GM18870 (cell line): Measurements from ENCODE around the gene CSF2RB.

Experiments used
- ATAC-seq: cut with Tn5 transposase; IDR thresholded peaks from one replicate; pipeline ENCODE4 v1.9.1; 2021; ENCODE audit warnings: moderate library complexity; ENCODE audit not compliant: unreplicated experiment

The CSF2RB gene

DNA sequence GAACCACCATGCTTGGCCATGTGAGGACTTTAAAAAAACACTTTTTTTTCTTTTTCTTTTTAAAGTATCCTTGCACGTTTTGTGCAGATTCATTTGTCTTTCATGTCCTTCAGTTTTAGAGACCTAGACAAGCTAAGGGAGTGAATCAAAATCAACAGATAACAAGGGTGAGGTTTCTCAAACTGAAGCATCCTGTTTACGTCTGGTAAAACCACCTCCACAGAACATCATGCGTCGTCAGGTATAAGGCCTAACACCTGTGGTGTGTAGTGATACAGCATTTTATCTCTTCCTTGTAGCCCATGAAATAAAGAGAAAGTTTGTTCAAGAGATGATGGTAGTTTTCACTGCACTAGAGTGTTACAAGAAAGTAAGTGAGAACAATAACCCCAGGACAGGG, 26.3 kb upstream of the CSF2RB start:
- ATAC-seq = no peak

GRCh38 chr22:36891646-36892045, 21.8 kb upstream of the CSF2RB start:
- no peak for ATAC-seq

DNA sequence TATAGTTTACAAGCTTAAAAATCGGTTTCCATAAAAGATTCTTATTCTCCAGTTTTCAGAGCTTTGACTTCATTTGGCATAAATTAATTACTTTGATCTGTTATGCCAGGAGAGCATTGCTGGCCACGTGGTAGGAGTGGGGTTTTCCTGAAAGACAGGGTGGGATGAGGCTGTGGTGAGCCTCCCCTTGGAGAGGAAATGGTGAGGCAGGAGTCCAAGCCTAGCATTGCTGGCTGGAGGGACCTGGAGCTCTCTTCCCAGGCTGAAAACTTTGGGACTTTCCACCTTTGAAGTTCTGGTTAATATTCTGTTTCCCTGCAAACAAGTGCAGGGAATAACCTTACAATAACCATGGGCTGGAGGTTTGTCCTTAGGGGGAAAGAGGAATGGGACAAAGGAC, 21.1 kb upstream of the CSF2RB start:
- no peak for ATAC-seq

DNA sequence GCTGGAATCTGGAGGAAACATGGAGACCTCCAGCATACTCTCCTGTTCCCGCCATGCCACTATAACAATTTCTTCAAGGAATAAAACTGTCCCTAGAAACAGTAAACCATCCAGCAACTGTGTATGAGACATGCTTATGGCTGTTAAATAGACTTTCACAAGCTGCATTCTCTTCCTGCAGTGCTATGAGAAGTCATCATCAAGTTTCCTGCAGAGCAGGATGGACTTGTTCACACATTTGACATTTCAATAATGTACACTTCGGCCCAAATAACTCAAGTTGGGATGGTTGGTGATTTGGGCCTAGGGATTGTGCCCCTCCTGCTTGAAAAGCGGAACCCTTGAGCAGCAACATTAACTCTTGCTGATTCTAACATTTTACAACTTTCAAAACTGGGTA, 20.2 kb upstream of the CSF2RB start:
- ATAC-seq = no peak

- ATAC-seq = no peak
Observed at GRCh38 chr22:36894266-36894665, 19.2 kb upstream of the CSF2RB start.

GRCh38 chr22:36897611-36898010, 15.8 kb upstream of the CSF2RB start:
- ATAC-seq = no peak

GRCh38 chr22:36898690-36899089, 14.7 kb upstream of the CSF2RB start:
- ATAC-seq = no peak

DNA sequence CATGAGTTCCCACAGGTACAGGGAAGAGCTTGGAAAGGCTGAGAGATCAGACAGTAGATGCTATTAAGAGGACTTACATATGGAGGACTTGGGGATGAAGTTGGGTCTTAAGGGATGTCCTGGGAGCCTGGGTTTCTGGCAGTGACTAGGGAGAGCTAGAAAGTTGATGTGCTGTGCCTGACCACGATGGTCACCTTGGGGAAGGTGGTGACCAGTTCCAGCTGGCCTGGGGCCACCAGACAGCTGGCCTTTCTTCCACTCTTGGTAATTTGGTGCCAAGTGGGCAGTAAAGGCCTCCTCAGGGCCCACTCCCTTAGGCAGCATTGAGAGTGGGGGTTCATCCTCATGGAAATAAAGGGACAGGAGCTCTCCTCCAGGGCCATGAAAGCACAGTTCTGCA, 13.9 kb upstream of the CSF2RB start:
- ATAC-seq = no peak

DNA sequence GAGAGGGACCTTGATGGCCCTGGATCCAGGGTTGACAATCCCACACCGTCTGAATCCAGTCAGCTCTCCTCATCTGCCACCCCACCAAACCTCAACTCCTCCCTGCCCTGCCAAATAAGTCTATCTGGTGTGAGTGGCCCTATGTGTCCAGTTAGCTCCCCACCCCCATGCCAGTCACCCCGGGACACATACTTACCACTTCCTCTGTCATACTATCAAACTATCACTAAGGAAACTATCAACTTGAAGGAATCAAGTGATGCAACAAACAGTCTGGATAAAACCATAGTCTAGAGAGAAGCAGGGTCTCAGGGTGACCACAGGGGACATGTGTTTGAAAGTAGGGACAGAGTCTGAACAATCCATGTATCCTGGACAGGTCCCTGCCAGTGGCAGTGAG, 13.2 kb upstream of the CSF2RB start:
- no peak for ATAC-seq

DNA sequence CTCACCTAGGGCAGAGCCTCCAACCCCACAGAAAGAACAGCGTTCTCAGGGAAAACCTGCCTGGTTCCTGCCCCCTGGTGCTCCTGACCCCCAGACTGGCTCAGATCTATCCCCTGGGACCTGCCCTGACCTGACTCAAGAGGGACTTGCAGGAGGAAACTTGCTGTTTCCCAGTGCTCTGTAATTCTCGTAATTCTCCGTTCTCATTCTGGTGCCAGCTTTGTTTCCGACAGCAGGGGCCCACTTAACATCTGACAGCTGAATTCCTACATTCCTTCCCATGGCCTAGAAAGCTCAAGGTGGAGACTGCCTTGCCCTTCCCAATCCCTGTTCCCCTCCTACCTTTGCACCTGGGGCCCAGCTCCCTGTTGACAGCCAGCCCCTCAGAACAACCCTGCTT, 12.5 kb upstream of the CSF2RB start:
- ATAC-seq = no peak

DNA sequence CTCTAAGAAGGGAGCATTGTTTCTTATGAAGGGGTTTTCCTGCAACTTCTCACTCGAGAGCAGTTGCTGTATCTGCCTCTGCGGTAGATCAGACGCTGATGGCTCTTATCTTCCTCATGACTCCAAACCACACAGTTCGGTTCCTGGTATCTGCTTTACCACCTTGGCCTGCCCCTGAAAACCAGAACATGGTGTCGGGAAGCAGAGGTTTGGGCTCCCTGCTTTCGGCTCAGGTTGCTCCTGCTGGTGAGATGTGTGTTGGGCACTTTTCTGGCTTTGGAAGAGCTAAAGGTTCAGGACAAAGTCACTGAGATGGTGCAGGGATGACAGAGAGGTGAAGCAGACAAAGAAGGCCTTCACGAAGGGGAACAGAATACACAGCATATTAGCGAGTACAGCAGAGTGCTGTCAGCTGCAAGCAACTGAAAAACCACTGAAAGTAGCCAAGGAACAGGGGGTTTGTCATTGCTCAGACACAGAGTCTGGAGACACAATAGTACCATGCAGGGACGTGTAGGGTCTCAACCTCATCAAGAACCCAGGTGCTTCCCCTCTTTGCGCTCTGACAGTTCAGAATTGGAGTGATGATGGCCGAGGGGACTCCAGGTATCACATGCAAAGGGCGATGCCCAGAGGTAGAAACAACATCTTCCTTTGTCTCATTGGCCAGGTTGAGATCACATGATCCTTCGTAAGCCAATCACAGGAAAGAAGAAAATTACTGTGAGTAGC, 11.9 kb upstream of the CSF2RB start:
- ATAC-seq = no peak

DNA sequence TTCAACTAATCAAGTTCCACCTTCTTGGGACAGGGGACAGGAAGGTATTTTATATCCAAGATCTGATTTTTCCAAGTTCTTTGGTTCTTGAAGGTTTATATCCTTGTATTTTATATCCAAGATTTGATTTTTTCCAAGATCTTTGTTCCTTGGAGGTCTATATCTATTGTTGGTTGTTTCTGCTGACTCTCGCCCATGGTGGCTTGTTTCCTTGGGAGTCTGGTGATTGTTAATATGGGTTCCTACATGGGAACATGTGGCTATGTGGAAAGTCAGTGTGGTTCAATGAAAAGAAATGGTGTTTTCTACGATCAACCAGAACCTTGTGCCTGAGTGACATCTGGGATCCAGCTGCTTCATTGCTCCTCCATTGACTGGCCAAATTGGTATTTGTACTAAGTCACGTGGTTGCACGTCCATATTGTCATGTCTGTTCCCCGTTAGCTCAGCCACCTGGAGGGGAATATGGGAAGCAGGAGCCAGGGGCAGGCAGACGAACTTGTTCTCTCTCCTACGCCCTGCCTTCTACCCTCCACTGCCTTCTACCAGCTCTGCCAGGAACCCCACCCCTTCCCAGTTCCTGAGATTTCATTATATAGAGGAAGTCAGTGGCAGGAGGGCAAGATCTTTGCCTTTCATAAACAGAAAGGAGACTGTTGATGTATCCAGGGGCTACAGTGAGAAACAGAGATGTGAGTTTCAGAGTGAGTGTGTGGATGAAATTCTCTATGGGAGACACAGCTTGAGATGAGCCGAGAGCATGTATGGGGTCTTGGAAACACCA, 11.1 kb upstream of the CSF2RB start:
- no peak for ATAC-seq

GRCh38 chr22:36904260-36904880, 9.1 kb upstream of the CSF2RB start:
- ATAC-seq = no peak

GRCh38 chr22:36907253-36908195, 5.9 kb upstream of the CSF2RB start:
- no peak for ATAC-seq

GRCh38 chr22:36910461-36910860, 3.0 kb upstream of the CSF2RB start:
- ATAC-seq = no peak

DNA sequence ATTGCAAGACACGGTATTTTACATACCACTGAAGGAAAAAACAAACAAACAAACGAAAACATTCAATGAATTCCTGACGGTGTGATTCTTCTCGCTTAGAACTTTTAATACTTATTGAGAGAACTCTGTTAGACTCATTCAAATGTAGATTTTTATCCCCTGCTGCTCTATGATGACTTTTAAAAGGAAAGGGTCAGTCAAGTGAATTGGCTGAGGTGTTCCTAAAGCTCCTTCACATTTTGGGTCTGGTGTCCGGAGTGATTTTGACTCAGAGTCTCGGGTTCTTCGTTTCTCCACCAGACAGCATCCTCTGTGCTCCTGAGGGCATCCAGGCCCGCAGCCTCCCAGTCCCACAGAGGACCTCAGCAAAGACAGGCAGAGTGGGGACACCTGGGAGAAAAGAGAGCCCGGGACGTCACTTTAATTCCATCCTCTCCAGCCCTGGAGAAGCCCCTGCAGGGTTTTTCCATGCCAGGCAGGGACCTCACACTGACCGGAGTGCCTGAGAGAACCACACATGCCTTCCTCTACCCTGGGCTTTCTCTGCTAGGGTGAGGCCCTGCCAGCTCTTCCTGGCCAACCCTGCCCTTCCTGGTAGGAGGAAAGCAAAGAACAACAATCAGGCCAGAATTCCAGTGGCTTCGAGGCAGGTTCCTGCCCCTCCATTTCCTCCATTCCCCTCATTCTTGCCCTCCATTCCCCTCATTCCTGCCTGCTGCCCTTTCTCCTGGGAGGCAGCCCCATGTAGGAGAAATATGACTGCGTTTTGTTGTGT, 1.4 kb upstream of the CSF2RB start:
- no peak for ATAC-seq

- ATAC-seq = no peak
Observed at GRCh38 chr22:36912694-36913426, 568 bp upstream of the CSF2RB start.

DNA sequence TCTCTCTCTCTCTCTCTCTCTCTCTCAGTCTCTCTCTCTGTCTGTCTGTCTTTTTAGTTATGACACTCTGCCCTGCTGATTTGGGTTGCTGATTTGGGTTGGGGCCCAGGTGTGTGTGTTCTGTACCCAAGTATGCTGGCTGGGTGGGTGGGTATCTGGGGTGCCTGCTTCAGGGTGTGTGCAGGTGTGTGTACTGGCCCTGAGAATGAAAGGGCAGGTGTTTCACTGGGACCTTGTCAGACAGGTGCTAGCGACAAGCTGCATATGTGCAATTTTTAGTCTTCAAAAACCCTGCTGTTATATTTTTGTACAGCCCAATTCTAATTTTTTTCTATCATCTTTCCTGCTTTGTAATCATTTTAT, 943 bp downstream of the CSF2RB start:
- ATAC-seq = no peak

- no peak for ATAC-seq
Observed at GRCh38 chr22:36916034-36916433, 2.6 kb downstream of the CSF2RB start.
